H9 (cell line): Measurements from ENCODE around the gene SLC2A8. TPM values are rescaled to one million over a fixed set of nuclear protein-coding genes. Genes with fewer than 3 reads are reported as not detected.

Source experiments
- DNase-seq: peaks from one replicate; pipeline ENCODE4 v3.0.0-alpha.2; 2017
- H2AFZ ChIP-seq: one replicate; pipeline ENCODE4 v1.6.1; 2013; ENCODE audit warnings: mild to moderate bottlenecking, low read length, control low read depth, moderate library complexity
- H2AK5ac ChIP-seq: 2 replicates; pipeline ENCODE4 v1.6.1; 2013; ENCODE audit warnings: low read length, control low read depth, mixed read lengths; ENCODE audit not compliant: insufficient read length
- H2BK120ac ChIP-seq: one replicate; pipeline ENCODE4 v1.6.1; 2013; ENCODE audit warnings: low read depth, mild to moderate bottlenecking, low read length, control low read depth, inconsistent platforms; ENCODE audit not compliant: poor library complexity, severe bottlenecking
- H2BK12ac ChIP-seq: 2 replicates; pipeline ENCODE4 v1.6.1; 2013; ENCODE audit warnings: low read length, control low read depth, mixed read lengths, low read depth; ENCODE audit not compliant: insufficient read length
- H2BK15ac ChIP-seq: 2 replicates; pipeline ENCODE4 v1.6.1; 2013; ENCODE audit warnings: low read depth, low read length, control low read depth
- H2BK20ac ChIP-seq: one replicate; pipeline ENCODE4 v1.6.1; 2013; ENCODE audit warnings: low read depth, mild to moderate bottlenecking, low read length, control low read depth, inconsistent platforms; ENCODE audit not compliant: poor library complexity, severe bottlenecking
- H2BK5ac ChIP-seq: 2 replicates; pipeline ENCODE4 v1.6.1; 2013; ENCODE audit warnings: low read length, control low read depth, mixed read lengths; ENCODE audit not compliant: insufficient read length
- H3K14ac ChIP-seq: 2 replicates; pipeline ENCODE4 v1.6.1; 2013; ENCODE audit warnings: low read length, control low read depth; ENCODE audit not compliant: insufficient read depth
- H3K18ac ChIP-seq: 2 replicates; pipeline ENCODE4 v1.6.1; 2013; ENCODE audit warnings: low read depth, mild to moderate bottlenecking, mixed read lengths, low read length, control low read depth; ENCODE audit not compliant: insufficient read length
- H3K23ac ChIP-seq: 2 replicates; pipeline ENCODE4 v1.6.1; 2013; ENCODE audit warnings: low read length, control low read depth, mixed read lengths, low read depth; ENCODE audit not compliant: insufficient read length
- H3K23me2 ChIP-seq: 2 replicates; pipeline ENCODE4 v1.6.1; 2013; ENCODE audit warnings: low read depth, mild to moderate bottlenecking, mixed read lengths, low read length, control low read depth; ENCODE audit not compliant: insufficient read length, poor library complexity, severe bottlenecking
- H3K27ac ChIP-seq: 2 replicates; pipeline ENCODE4 v1.5.1; 2013; ENCODE audit warnings: low read length, control low read depth, mixed read lengths, low read depth; ENCODE audit not compliant: insufficient read length
- H3K27me3 ChIP-seq: 2 replicates; pipeline ENCODE4 v1.6.1; 2013; ENCODE audit warnings: low read length, control low read depth, inconsistent platforms; ENCODE audit not compliant: insufficient read depth
- H3K4ac ChIP-seq: 2 replicates; pipeline ENCODE4 v1.6.1; 2013; ENCODE audit warnings: low read depth, mild to moderate bottlenecking, control low read depth, inconsistent platforms, low read length, moderate library complexity
- H3K4me1 ChIP-seq: 2 replicates; pipeline ENCODE4 v1.6.1; 2013; ENCODE audit warnings: low read length, control low read depth, inconsistent platforms; ENCODE audit not compliant: insufficient read depth
- H3K4me2 ChIP-seq: 2 replicates; pipeline ENCODE4 v1.6.1; 2013; ENCODE audit warnings: low read length, control low read depth, mixed read lengths; ENCODE audit not compliant: insufficient read length, insufficient read depth
- H3K56ac ChIP-seq: 2 replicates; pipeline ENCODE4 v1.6.1; 2013; ENCODE audit warnings: low read depth, mild to moderate bottlenecking, mixed read lengths, low read length, control low read depth; ENCODE audit not compliant: insufficient read length
- H3K79me1 ChIP-seq: 2 replicates; pipeline ENCODE4 v1.6.1; 2013; ENCODE audit warnings: low read depth, mild to moderate bottlenecking, moderate library complexity, low read length, control low read depth, inconsistent platforms; ENCODE audit not compliant: insufficient read depth, poor library complexity, severe bottlenecking
- H3K79me2 ChIP-seq: 2 replicates; pipeline ENCODE4 v1.6.1; 2013; ENCODE audit warnings: low read length, control low read depth, inconsistent platforms; ENCODE audit not compliant: insufficient read depth
- H3K9ac ChIP-seq: 2 replicates; pipeline ENCODE4 v1.6.1; 2013; ENCODE audit warnings: low read length, control low read depth, mixed read lengths; ENCODE audit not compliant: insufficient read length; ENCODE audit errors: extremely low read depth
- H3K9me3 ChIP-seq: one replicate; pipeline ENCODE4 v1.6.1; 2013; ENCODE audit warnings: low read depth, low read length, inconsistent platforms; ENCODE audit not compliant: control insufficient read depth
- H3T11ph ChIP-seq: one replicate; pipeline ENCODE4 v1.6.1; 2013; ENCODE audit warnings: mild to moderate bottlenecking, low read length, control low read depth, inconsistent platforms
- H4K20me1 ChIP-seq: one replicate; pipeline ENCODE4 v1.6.1; 2013; ENCODE audit not compliant: control insufficient read depth, insufficient read length, insufficient read depth
- H4K5ac ChIP-seq: 2 replicates; pipeline ENCODE4 v1.6.1; 2013; ENCODE audit warnings: low read depth, mild to moderate bottlenecking, mixed read lengths, low read length, control low read depth; ENCODE audit not compliant: insufficient read length
- H4K8ac ChIP-seq: replicated peaks from 2 replicates; pipeline ENCODE4 v1.6.1; 2013; ENCODE audit warnings: low read length, control low read depth, mixed read lengths, low read depth; ENCODE audit not compliant: insufficient read length
- H4K91ac ChIP-seq: 2 replicates; pipeline ENCODE4 v1.6.1; 2013; ENCODE audit warnings: low read depth, mild to moderate bottlenecking, moderate library complexity, mixed read lengths, low read length, control low read depth; ENCODE audit not compliant: insufficient read length
- H3K27ac Mint-ChIP-seq, 3 experiments: 2 replicates in 2 of 3; 3 replicates in 1 of 3; pipeline ENCODE4 v1.8.0; 2020 to 2021; ENCODE audit warnings: mixed read lengths in 3 of 3, mild to moderate bottlenecking in 1 of 3, moderate library complexity in 1 of 3
- H3K27me3 Mint-ChIP-seq: 2 replicates; pipeline ENCODE4 v1.8.0; 2021; ENCODE audit warnings: low read depth, mild to moderate bottlenecking, moderate library complexity, mixed read lengths
- H3K36me3 Mint-ChIP-seq, 3 experiments: 2 replicates in 2 of 3; 3 replicates in 1 of 3; pipeline ENCODE4 v1.8.0; 2020 to 2021; ENCODE audit warnings: low read depth in 3 of 3, mixed read lengths in 3 of 3; ENCODE audit not compliant: insufficient read depth in 1 of 3
- H3K4me1 Mint-ChIP-seq, 2 experiments: 2 replicates each; pipeline ENCODE4 v1.8.0; 2020; ENCODE audit warnings: mixed read lengths in 2 of 2
- H3K4me3 Mint-ChIP-seq, 2 experiments: 2 replicates in 1 of 2; 3 replicates in 1 of 2; pipeline ENCODE4 v1.8.0; 2020 to 2021; ENCODE audit warnings: mild to moderate bottlenecking in 2 of 2, mixed read lengths in 2 of 2, moderate library complexity in 1 of 2
- H3K9me3 Mint-ChIP-seq, 2 experiments: 2 replicates in 1 of 2; 3 replicates in 1 of 2; pipeline ENCODE4 v1.8.0; 2020; ENCODE audit warnings: mild to moderate bottlenecking in 2 of 2, mixed read lengths in 2 of 2, moderate library complexity in 1 of 2
- CTCF ChIP-seq: fragments of 200-600 bp; sonication (generic); conservative IDR thresholded peaks from 3 replicates; pipeline ENCODE4 v1.8.0; 2021; ENCODE audit warnings: antibody characterized with exemption, mild to moderate bottlenecking
- WGBS: extraction: QIAGEN DNeasy Blood & Tissue Kit; methylation state at CpG from one replicate; pipeline ENCODE4 v1.1.7; 2013; ENCODE audit warnings: missing lambda C conversion rate, low lambda C conversion rate, mixed read lengths; ENCODE audit not compliant: insufficient read length; ENCODE audit errors: extremely low coverage; 5-methylcytosine and 5-hydroxymethylcytosine counted together
- total RNA-seq: library from RNA; stranded (reverse); gene quantifications from 2 replicates; pipeline ENCODE4 v1.2.1, GENCODE V29; 2021

Gene SLC2A8
- total RNA-seq, 1 experiment from 2014 or later = 38.3 TPM

- H3K36me3 Mint-ChIP-seq = no peaks in the 10 kb centered on the region
- Histone ChIP-seq H3K4ac (no peak overlapping the region), H2BK120ac (no peak overlapping the region), H2BK15ac (no peak overlapping the region), H3K23me2 (no peaks in the 10 kb centered on the region), H3K27me3 (no peaks in the 10 kb centered on the region), H3K4me1 (no peaks in the 10 kb centered on the region; the same call in 1 of the 2 replicates), H3K18ac (no peak overlapping the region), H3K9ac (no peak overlapping the region), H3K79me2 (no peaks in the 10 kb centered on the region), H4K8ac (no peak overlapping the region), H4K20me1 (no peaks in the 10 kb centered on the region), H2AFZ (no peak overlapping the region), H3K9me3 (no peaks in the 10 kb centered on the region), H2AK5ac (no peak overlapping the region), H3T11ph (no peak overlapping the region), H2BK20ac (no peak overlapping the region), H4K91ac (no peak overlapping the region), H3K14ac (no peak overlapping the region), H3K4me2 (no peak overlapping the region), H3K23ac (no peak overlapping the region), H3K56ac (no peak overlapping the region), H4K5ac (no peak overlapping the region), H2BK5ac (no peak overlapping the region), H3K27ac (no peak overlapping the region), H3K79me1 (no peaks in the 10 kb centered on the region), H2BK12ac (no peak overlapping the region)
- no peak for DNase-seq
- H3K27me3 Mint-ChIP-seq = peaks cover 4% of the 10 kb centered on the region
- no peak for TF ChIP-seq CTCF
- H3K27ac Mint-ChIP-seq = no peak overlapping the region; a peak in 1 of 7 replicates
- no CpG with 5 or more reads among the region's 2 CpGs for WGBS
- no peak overlapping the region for H3K4me3 Mint-ChIP-seq
- H3K4me1 Mint-ChIP-seq = peaks cover 17 to 31% of the 10 kb centered on the region in 2 experiments
- H3K9me3 Mint-ChIP-seq = no peaks in the 10 kb centered on the region
Observed at GRCh38 chr9:127390248-127390545, 6.8 kb upstream of the SLC2A8 start.
